Psoas muscle (tissue), 8 donors: Measurements from ENCODE around the gene KAT2B. TPM values are rescaled to one million over a fixed set of nuclear protein-coding genes. Genes with fewer than 3 reads are reported as not detected.

Experiments
- ATAC-seq, 4 donors: fragments of 200-7000 bp; cut with Tn5 transposase; one replicate each; pipeline ENCODE4 v1.9.1; 2020; ENCODE audit warnings: moderate library complexity in 3 of 4, mild to moderate bottlenecking in 2 of 4
- DNase-seq, 2 donors: peaks; one replicate each; pipeline ENCODE4 v3.0.0-alpha.2; 2020
- H3K27ac ChIP-seq: fragments of 200-600 bp; one replicate; pipeline ENCODE4 v1.8.0; 2022
- H3K27me3 ChIP-seq, 3 donors: fragments of 200-600 bp in 1 of 3; one replicate each; pipeline versions ENCODE4 v1.6.1 to v1.8.0; 2013 to 2022; ENCODE audit warnings: low read length in 2 of 3, mild to moderate bottlenecking in 2 of 3, moderate library complexity in 1 of 3; ENCODE audit not compliant: insufficient read depth in 3 of 3
- H3K36me3 ChIP-seq, 2 donors: fragments of 200-600 bp in 1 of 2; one replicate each; pipeline versions ENCODE4 v1.6.1 to v1.8.0; 2013 to 2022; ENCODE audit warnings: low read depth in 1 of 2, mild to moderate bottlenecking in 1 of 2, moderate library complexity in 1 of 2; ENCODE audit not compliant: insufficient read depth in 1 of 2
- H3K4me1 ChIP-seq: fragments of 200-600 bp; one replicate; pipeline ENCODE4 v1.8.0; 2022
- H3K4me3 ChIP-seq: fragments of 200-600 bp; one replicate; pipeline ENCODE4 v1.8.0; 2022; ENCODE audit warnings: mild to moderate bottlenecking
- H3K9me3 ChIP-seq: fragments of 200-600 bp; one replicate; pipeline ENCODE4 v1.8.0; 2022
- CTCF ChIP-seq: fragments of 200-600 bp; IDR thresholded peaks from one replicate; pipeline ENCODE4 v1.8.0; 2022; ENCODE audit warnings: antibody characterized with exemption
- WGBS, 3 donors: extraction: QIAGEN DNeasy Blood & Tissue Kit; methylation state at CpG; one replicate each; pipeline versions ENCODE4 v1.1.6 to v1.1.7; 2013; 5-methylcytosine and 5-hydroxymethylcytosine counted together
- intact Hi-C, 2 donors: fragments of 100-400 bp; cut with DNase I; formaldehyde crosslinking; loops; one replicate each; pipeline versions ENCODE4 v1.11.0 to v1.14.2; 2022
- polyA plus RNA-seq, 3 donors: library from polyadenylated mRNA; stranded (reverse); fragments of 200-250 nt; gene quantifications; one replicate each; pipeline ENCODE4 v1.2.3, GENCODE V29; 2013
- total RNA-seq, 4 donors: library from RNA; stranded (reverse); fragmentation: NEBNext Ultra II Directional in 2 of 4; extraction: Animal tissue kit (Norgen Biotek cat#: 25700) in 2 of 4; gene quantifications; one replicate each; pipeline versions ENCODE4 v1.2.1 to v1.2.4, GENCODE V29; 2021 to 2023
- donor health status: healthy with polysubstance abuse.
- donor health status: DM: no; HTN: no; CAD: no; lungs with moderate emphysema.
- donor health status: Bipolar disorder and iron deficiency.
- donor health status: healthy.
- donor health status: DM: yes; HTN: yes; CAD: no.
- donor health status: DM: no; HTN: no; CAD: no.
- donor health status: DM: no; HTN: no; CAD: no.
- donor health status: DM: yes; HTN: yes; CAD: no.

KAT2B gene
- total and polyA plus RNA-seq, 7 donors, result 10.8 to 62.2 (median 28.3) TPM

DNA sequence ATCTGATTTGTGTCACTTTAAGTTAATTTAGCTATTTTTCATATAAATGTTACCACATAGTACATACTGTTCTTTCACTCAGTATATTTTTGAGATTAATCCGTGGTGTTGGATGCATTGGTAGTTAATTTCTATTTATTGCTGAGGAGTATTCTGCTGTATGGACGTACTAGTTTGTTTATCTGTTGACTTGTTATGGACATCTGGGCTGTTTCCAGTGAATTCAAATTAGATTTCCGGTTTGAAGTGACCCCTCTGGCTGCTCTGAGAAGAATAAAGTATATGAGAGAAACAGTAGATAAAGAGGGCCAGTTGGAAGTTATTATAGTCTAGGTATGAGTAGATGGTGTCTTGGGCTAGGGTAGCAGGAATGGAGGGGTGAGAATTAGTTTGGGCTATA is 15.6 kb downstream of the KAT2B start:
- ATAC-seq (no peak), DNase-seq (no peak)
- Histone ChIP-seq H3K27ac (peak overlapping the region; percentile 84), H3K9me3 (no peaks in the 10 kb centered on the region), H3K4me3 (no peak overlapping the region), H3K27me3 (no peaks in the 10 kb centered on the region), H3K36me3 (no peaks in the 10 kb centered on the region), H3K4me1 (peaks cover 48% of the 10 kb centered on the region)
- WGBS, 3 donors, result 24 to 54% (median 38%) methylated on average over 3 of the region's 3 CpGs
- intact Hi-C loops, result loop anchor here in 1 of 2 donors (2.0 kb wide), 1 partner anchor 15 kb away; the partner anchor contains the start of gene KAT2B
- no peak for TF ChIP-seq CTCF

- peak; percentile 27 to 64 (median 48) for ATAC-seq
- Histone ChIP-seq H3K4me3 (no peak overlapping the region), H3K9me3 (no peaks in the 10 kb centered on the region), H3K27me3 (no peaks in the 10 kb centered on the region), H3K27ac (peak overlapping the region; percentile 84), H3K4me1 (peaks cover 55% of the 10 kb centered on the region), H3K36me3 (no peaks in the 10 kb centered on the region)
- intact Hi-C loops, result loop anchor here in 1 of 2 donors (2.0 kb wide), 1 partner anchor 16 kb away; the partner anchor contains the start of gene KAT2B
- 7 to 11% (median 8%) methylated on average over 5 of the region's 5 CpGs for WGBS, 3 donors
- TF ChIP-seq CTCF, result no peak
- DNase-seq, result no peak
These were observed 16.7 kb downstream of the KAT2B start for GRCh38 chr3:20056725-20057611.

- DNase-seq, result no peak
- no peaks in the 10 kb centered on the region for H3K36me3 ChIP-seq
These were observed 17.4 kb downstream of the KAT2B start for GRCh38 chr3:20057612-20058180.

DNA sequence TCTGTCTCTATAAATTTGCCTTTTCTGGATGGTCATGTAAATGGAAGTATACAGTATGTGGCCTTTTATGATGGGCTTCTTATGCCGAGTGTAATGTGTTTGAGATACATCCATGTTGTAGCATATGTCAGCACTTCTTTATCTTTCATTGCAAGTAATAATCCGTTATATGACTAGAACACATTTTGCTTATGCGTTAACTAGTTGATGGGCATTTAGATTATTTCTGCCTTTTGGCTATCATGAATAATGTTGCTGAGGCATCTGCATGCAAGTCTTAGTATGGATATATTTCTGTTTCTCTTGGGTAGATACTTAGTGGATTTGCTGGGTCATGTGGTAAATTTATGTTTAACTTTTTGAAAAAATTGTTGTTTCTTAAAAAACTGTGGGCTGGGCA is 19.7 kb downstream of the KAT2B start:
- DNase-seq (no peak), ATAC-seq (no peak)
- Histone ChIP-seq H3K4me3 (no peak overlapping the region), H3K36me3 (no peaks in the 10 kb centered on the region), H3K27ac (no peak overlapping the region), H3K9me3 (no peaks in the 10 kb centered on the region), H3K4me1 (peaks cover 57% of the 10 kb centered on the region), H3K27me3 (no peaks in the 10 kb centered on the region)
- WGBS, 3 donors, result 97 to 100% (median 98%) methylated on average over 3 of the region's 3 CpGs
- intact Hi-C loops, result no loop called here
- TF ChIP-seq CTCF, result no peak

More at GRCh38 chr3:20057612-20058180, 17.4 kb downstream of the KAT2B start:
- Histone ChIP-seq H3K27ac (peak overlapping the region; percentile 84), H3K4me1 (peaks cover 57% of the 10 kb centered on the region), H3K27me3 (no peaks in the 10 kb centered on the region), H3K9me3 (no peaks in the 10 kb centered on the region), H3K4me3 (no peak overlapping the region)
- WGBS, 3 donors, result 10 to 16% (median 12%) methylated on average over 2 of the region's 2 CpGs
- intact Hi-C loops, result loop anchor here in 1 of 2 donors (2.0 kb wide), 1 partner anchor 17 kb away; the partner anchor contains the start of gene KAT2B
- ATAC-seq, result no peak
- TF ChIP-seq CTCF, result no peak
